CD4-positive, alpha-beta T cell treated with Interferon alpha-2 for 1 hour (primary cell): ENCODE measurements around the gene ABCA4.

Experiments
- DNase-seq, 2 donors: peaks; one replicate each; pipeline ENCODE4 v3.0.0-alpha.2; 2020 to 2022

ABCA4 gene

GRCh38 chr1:94025383-94026340 lies 95.3 kb downstream of the ABCA4 start:
- peak in 1 of 2 donors; percentile 33 for DNase-seq

GRCh38 chr1:94024104-94024792 lies 96.7 kb downstream of the ABCA4 start:
- no peak for DNase-seq

DNA sequence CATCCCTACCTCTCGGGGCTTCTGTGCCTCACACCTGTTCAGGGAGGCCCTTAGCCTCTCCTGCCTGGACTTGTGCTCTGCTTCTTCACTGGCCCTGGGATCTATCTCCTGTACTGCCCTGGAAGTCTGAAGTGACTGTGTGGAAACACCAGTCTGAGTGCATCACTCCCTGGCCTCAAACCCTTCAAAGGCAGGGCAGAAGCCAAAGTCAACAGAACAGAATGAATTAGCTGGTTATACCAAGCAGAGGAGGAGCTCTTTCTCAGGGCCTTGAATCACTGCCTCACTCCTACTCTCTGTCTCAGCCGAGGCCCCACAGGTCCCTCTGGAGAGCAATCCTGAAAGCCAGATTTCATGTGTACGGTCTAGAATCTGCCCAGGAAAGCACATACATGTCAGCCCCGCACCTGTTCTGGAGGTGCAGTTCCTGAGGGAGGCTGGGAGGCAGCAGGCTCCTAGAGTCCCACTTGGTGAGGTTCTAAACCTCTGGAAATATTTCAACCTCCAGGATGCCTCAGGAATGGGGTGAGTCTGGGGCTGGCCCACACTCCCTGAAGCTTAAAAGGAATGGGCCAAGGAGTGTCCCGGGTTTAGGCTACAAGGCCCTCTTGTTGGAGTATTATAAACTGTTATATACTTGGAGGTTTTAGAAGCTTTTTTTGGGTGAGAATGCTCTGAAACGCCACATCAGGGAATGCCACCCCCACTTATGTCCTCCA lies 98.3 kb downstream of the ABCA4 start:
- no peak for DNase-seq

DNA sequence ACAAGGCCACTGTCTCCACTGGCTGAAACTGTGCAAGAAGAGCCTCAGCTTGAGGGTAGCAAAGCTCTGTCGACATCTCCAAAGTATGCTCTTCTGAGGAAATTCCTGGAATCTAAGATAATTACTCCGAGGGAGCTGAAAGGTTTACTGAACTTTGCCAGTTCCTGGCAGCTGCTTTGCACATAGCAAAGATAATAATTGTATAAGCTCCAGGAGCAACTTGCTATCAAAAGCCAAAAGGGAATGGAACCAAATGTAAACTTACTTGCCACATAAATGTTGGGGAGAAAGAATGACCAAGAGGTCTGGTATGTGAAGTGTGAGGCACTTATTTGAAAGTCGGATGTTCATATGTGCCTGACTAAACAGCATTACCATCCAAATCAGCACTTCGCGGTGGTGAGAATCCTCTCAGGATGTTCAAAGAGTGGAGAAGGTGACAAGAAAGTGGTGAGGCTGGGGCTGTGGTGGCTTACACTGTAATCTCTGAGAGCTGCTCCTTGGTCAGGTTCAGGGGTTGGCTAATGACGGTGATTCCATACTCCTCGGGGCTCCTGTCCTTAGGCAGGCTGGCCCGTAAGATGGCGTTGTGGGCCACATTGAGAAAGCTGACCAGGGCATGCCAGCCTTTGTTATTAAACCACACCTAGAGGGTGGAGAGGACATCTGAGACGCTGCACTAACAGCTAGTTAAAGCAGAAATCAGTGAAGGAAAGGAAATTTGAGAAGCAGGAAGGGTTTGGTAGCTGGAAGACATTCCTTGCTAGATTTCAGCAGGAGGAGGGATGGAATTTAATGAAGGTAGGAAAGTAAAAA lies 100.0 kb downstream of the ABCA4 start:
- peak in 1 of 2 donors; percentile 20 for DNase-seq

DNA sequence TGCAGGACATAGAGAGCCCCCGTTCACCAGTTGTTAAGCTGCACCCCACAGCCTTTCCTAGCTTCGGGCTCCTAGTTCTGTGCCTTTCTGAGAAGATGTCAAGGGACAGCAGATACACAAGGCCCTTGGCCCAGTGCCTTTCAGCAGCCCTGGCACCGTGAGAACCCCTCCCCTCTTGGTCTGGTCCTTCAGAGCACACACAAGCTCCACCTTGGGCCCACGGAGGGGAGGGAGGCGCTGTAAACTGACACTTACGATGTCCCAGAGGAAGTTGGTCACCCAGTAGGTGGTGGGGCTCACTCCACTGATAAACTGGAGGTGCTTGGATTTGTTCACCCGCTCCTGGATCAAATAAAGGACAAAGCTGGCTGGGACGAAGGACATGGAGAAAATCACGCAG lies 101.6 kb downstream of the ABCA4 start:
- DNase-seq, result no peak

DNA sequence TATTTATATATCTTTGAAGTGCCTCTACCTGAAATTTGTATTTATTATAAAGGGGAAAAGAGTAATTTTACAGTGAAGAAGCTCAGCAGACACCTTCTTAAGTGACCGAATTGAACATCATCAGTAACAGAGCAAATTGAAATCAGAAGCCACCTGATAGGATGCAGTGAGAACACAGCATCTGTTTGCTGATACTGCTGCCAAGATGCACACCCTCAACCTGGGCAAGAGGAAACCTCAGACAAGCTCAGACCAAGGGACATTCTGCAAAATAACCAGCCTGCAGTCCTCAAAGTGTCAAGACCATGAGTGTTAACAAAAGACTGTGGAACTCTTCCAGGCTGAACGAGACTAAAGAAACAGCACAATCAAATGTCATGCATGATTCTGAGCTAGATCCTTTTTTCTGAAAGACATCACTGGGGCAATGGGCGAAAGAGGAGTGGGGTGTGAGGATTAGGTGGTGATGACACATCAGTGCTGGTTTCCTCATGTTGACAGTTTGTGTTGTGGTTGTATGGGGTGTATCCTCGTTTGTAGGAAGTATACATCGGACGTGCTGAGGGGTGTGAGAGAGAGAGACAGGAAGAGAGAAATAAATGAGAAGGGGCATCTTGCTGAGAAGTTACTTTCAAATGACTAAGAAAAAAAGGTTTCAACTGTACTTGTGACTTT lies 103.7 kb downstream of the ABCA4 start:
- peak; percentile 26 to 44 for DNase-seq

DNA sequence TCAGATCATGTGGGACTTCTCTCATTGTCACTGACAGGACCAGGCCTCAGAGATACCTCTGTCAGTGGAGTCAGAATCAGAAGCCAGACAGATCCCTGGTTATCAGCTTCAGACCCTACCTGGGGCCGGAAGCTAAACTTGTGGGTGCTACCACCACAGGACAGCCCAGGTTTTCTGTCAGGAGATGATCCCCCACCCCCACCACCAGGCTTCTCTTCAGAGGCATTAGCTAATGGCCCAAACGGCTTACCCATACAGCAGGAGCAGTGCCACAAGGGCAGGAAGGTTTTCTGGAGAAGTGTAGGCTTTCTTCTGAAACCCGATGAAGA lies 105.5 kb downstream of the ABCA4 start:
- no peak for DNase-seq

DNA sequence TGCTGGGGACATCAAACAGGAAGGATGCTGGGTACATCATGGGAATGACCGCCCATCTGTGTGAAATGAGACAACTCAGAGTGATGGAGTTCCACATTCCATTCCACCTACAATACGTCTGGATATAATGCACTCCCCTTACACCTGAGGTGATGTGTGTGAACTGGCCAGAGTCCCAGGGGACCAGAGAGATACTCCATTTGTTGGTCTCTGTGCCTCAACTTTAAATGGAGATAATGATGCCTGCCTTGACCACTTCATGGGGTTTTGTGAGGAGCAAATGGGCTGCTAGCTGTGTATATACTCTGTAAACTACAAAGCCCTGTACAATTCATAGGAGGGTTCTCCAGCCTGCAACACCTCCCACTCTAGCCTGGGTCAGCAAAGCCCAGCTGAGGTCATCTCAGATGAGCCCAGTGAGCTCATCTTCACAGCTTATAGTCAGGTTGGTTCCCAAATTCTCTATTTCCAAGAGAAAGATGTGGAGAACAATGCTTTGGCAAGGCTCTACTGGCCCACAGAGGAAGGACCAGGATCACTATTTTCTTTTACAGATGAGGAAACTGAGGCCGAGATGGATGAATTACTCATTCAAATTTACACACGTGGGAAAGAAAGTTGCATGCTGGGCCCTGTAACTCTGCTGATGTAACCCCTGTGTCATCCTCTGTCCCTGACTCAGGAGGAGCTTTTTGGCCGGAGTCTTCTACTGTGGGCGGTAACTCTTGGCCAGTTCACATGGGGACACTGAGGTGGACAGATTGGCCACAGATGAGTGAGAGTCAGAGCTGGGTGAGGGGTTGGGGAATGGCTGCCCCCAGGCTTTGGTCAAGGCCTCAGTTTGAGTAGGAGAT lies 106.1 kb downstream of the ABCA4 start:
- DNase-seq, result no peak

DNA sequence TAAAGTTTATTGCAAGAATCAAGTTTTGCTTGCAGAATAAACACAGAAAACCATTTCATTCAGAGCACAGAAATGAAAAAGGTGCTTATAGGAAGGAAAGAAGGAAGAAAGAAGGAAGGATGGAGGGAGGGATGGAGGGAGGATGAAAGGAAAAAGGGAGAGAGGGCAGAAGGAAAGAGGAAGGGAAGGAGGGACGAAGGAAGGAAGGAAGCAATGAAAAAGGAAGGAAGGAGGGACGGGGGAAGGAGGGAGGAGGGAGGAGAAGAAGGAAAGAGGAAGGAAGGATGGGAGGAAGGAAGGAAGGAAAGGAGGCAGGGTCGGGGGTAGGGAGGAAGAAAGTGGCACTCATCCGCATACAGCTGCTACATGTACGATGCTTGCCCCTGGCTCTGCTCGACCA lies 106.9 kb downstream of the ABCA4 start:
- no peak for DNase-seq

- no peak for DNase-seq
These were observed 107.5 kb downstream of the ABCA4 start for GRCh38 chr1:94013367-94013878.

DNA sequence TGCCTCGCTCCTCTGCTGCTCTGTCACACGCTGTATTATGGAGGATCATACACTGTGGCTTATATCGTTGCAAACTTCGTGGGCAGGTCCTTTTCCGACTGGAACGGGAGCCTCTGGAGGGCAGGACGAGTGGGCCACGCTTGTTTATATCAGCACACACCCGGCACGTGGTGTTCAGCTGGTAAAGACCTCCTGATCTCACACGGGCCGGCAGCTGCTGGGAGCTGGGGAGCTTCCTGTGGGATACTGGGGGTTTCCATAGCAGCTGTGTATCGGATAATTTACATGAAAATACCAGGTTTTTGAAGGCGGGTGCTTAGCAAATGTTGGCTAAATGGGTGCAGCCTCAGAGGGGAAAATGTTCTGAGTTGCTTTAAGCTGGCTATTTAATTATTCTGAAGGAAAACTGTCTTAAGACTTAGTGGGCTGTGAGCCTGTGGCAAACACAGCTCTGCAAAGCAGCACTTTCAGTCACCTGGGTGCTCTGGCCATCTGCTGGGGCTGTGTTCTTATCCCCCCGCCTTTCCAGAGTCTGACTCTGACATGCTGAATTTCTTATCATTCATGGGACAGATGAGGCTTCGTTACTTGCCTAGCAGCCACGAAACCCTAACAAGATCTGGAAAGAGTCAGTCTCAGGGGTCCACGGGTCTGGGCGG lies 108.1 kb downstream of the ABCA4 start:
- no peak for DNase-seq

DNA sequence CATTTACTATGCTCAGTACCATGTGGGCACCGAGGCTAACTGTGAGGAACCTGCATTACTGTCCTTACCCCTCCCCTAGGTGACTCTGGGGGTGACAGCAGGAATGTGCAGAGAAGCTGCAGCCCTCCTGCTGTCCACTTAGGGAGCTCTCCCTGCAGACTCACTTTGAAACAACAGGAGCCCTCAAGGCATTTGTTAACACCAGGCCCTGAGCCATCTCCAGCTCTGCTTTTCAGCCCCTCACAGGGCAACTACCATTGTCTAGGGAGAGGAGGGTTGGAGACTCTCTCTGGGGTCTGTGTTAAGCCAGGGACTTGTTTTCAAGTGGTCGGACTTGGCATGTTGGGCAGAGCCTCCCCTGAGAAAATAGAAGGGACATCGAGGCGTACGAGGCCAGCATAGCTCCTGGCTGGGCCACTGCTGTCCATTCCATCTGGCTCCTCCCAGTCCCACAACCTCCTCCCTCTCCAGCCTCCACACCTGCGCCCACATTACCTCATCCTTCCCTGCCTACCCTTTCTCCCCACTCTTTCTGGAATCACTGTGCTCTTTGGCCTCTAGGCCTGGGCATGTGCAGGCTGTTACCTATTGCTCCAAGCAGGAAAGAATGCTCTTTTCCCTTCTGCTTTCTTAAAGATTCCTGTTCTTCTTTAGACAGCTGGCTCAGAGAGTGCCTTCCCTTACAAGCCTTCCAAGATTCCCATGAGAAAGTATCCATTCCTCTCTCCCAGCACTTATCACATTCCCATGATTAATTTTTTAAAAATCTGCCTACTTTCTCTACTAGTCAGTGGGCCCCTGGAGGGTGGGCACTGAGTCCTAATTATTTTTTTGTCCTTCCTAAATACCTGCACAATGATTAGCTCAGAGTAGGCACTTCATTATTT lies 109.0 kb downstream of the ABCA4 start:
- no peak for DNase-seq

GRCh38 chr1:94011129-94011528 lies 109.8 kb downstream of the ABCA4 start:
- no peak for DNase-seq

DNA sequence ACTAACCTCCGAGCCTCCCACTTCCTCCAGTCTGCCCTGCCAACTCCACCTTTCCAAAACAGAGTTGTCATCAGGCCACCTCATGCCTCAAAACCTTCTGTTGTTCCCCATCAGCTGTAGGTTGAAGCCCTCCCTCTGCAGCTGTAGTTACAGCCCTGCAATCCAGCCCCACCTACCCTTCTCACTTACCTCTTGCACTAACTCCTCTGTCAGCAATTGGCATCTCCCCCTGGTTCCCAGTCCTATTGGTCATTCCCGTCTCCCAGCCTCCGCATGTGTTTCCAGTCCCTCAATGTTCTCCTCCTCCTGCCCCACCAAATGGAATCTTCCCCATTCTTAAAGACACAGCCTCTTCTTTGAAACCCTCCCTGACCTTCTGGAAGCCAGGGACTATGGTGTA lies 111.6 kb downstream of the ABCA4 start:
- DNase-seq, result no peak

DNA sequence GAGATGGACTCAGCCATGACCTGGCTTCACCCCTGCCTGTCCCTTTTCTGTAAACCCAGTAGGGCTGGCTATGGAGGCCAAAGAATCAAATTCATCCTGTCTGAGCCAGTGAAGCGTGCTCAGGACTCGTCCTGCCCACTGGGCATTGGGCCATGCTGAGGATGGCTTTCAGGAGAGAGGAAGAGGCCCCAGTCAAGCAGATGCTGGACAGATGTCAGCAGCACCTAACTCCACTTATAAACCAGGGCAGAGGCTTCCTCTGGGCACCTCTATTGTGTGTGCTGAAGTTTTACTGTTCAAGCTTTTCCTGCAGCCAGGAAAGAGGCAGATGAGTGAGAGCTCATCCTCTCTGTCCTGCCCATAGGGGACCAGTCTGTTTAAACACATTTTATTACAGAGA lies 114.3 kb downstream of the ABCA4 start:
- DNase-seq, result no peak

- DNase-seq, result no peak
These were observed 116.0 kb downstream of the ABCA4 start for GRCh38 chr1:94004924-94005323.

GRCh38 chr1:94002046-94002787 lies 118.7 kb downstream of the ABCA4 start:
- no peak for DNase-seq

DNA sequence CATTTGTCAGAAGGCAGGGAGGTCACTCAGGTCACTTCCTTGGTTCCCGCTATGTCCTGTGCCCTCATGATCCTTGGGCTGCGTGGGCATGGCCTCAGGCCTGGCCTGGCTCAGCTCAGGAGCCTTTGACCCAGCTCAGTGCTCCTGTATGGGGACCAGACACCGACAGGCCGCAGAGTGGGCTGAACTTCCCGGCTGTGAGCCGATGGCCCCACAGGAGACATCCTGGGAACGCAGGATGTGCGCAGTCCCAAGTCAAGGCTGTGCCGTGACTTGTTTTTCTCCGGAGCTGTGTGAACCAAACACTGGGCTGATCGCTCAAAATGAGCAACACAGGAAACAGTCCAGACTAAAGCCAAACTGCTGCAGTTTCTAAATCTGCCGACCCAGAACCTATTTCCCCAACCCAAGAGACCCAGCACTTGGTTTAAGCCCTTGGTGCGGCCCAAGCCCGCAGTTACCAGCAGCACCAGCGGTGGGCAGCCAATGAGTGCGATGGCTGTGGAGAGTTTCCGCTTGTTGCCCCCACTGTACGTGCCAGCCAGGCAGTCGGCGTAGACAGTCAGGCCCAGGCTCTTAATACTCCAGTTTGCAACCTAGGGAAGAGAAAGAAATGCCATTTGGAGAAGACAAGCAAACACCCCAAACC lies 119.4 kb downstream of the ABCA4 start:
- DNase-seq, result no peak
